Forelimb muscle (tissue), 1 donor: ENCODE results near the gene XIRP1. TPM values are rescaled to one million over a fixed set of nuclear protein-coding genes. Genes with fewer than 3 reads are reported as not detected.

Source experiments
- DNase-seq: peaks from one replicate; pipeline ENCODE4 v3.0.0-alpha.2; 2013; ENCODE audit warnings: low read depth
- polyA plus RNA-seq: library from polyadenylated mRNA; unstranded; fragments of 120-200 nt; gene quantifications from one replicate; pipeline ENCODE4 v1.2.1, GENCODE V29; 2013; ENCODE audit not compliant: insufficient read length

Gene XIRP1
- polyA plus RNA-seq, 1 donor, result 265 TPM

- DNase-seq, result no peak
These were observed 16.2 kb upstream of the XIRP1 start for GRCh38 chr3:39208463-39209055.

- DNase-seq, result no peak
These were observed 15.2 kb upstream of the XIRP1 start for GRCh38 chr3:39207361-39208186.

- no peak for DNase-seq
These were observed 13.6 kb upstream of the XIRP1 start for GRCh38 chr3:39205919-39206516.

GRCh38 chr3:39205131-39205530 is 12.7 kb upstream of the XIRP1 start:
- DNase-seq, result no peak

GRCh38 chr3:39203860-39204259 is 11.5 kb upstream of the XIRP1 start:
- no peak for DNase-seq

- no peak for DNase-seq
These were observed 11.0 kb upstream of the XIRP1 start for GRCh38 chr3:39203402-39203801.

- no peak for DNase-seq
These were observed 9.7 kb upstream of the XIRP1 start for GRCh38 chr3:39202094-39202493.

GRCh38 chr3:39196671-39197356 is 4.4 kb upstream of the XIRP1 start:
- no peak for DNase-seq

- DNase-seq, result no peak
These were observed 3.6 kb upstream of the XIRP1 start for GRCh38 chr3:39196034-39196433.

- no peak for DNase-seq
These were observed 996 bp upstream of the XIRP1 start for GRCh38 chr3:39193391-39193790.

- no peak for DNase-seq
These were observed 622 bp downstream of the XIRP1 start for GRCh38 chr3:39191773-39192172.

GRCh38 chr3:39191111-39191510 is 1.3 kb downstream of the XIRP1 start:
- no peak for DNase-seq

- DNase-seq, result no peak
These were observed 1.9 kb downstream of the XIRP1 start for GRCh38 chr3:39190281-39191025.

GRCh38 chr3:39189959-39190269 is 2.5 kb downstream of the XIRP1 start:
- no peak for DNase-seq

GRCh38 chr3:39189150-39189958 is 3.0 kb downstream of the XIRP1 start:
- DNase-seq, result no peak

GRCh38 chr3:39188271-39189149 is 3.9 kb downstream of the XIRP1 start:
- no peak for DNase-seq

- DNase-seq, result no peak
These were observed 4.8 kb downstream of the XIRP1 start for GRCh38 chr3:39187372-39188155.

GRCh38 chr3:39186692-39187151 is 5.7 kb downstream of the XIRP1 start:
- no peak for DNase-seq
